Prostate gland (tissue), 2 donors: ENCODE results near the gene RSPH3. TPM values are rescaled to one million over a fixed set of nuclear protein-coding genes. Genes with fewer than 3 reads are reported as not detected.

Experiments
- DNase-seq: peaks from one replicate; pipeline ENCODE4 v3.0.0-alpha.2; 2019; ENCODE audit warnings: low spot score
- H3K27ac ChIP-seq, 2 donors: fragments of 200-600 bp; sonication (generic); 2 replicates each; pipeline ENCODE4 v1.5.1; 2017 to 2019
- H3K27me3 ChIP-seq: fragments of 200-600 bp; sonication (generic); replicated peaks from 2 replicates; pipeline ENCODE4 v1.5.1; 2019; ENCODE audit not compliant: insufficient read depth
- H3K36me3 ChIP-seq, 2 donors: fragments of 200-600 bp; sonication (generic); 1 replicate in 1 of 2; 2 replicates in 1 of 2; pipeline versions ENCODE4 v1.5.1 to v1.8.1; 2017 to 2019
- H3K4me1 ChIP-seq: fragments of 200-600 bp; sonication (generic); replicated peaks from 2 replicates; pipeline ENCODE4 v1.5.1; 2019
- H3K4me3 ChIP-seq, 2 donors: fragments of 200-600 bp; sonication (generic); 2 replicates each; pipeline ENCODE4 v1.5.1; 2017 to 2019
- H3K9me3 ChIP-seq: fragments of 200-600 bp; sonication (generic); 2 replicates; pipeline ENCODE4 v1.5.1; 2017
- CTCF ChIP-seq, 4 experiments: fragments of 200-600 bp in 2 of 4; fragments of 450-650 bp in 2 of 4; sonication (generic) in 2 of 4; IDR thresholded peaks; 1 replicate in 3 of 4; 2 replicates in 1 of 4; pipeline ENCODE4 v1.5.1; 2016 to 2019; ENCODE audit warnings: antibody characterized with exemption in 4 of 4, mild to moderate bottlenecking in 2 of 4, moderate library complexity in 2 of 4
- POLR2A ChIP-seq: fragments of 450-650 bp; IDR thresholded peaks from one replicate; pipeline ENCODE4 v1.6.1; 2016; ENCODE audit warnings: antibody characterized with exemption, mild to moderate bottlenecking
- POLR2AphosphoS5 ChIP-seq: sonication (generic); formaldehyde crosslinking; IDR thresholded peaks from one replicate; pipeline ENCODE4 v1.6.1; 2017; ENCODE audit warnings: antibody characterized with exemption
- WGBS: methylation state at CpG from one replicate; pipeline ENCODE4 v1.1.5; 2018; 5-methylcytosine and 5-hydroxymethylcytosine counted together
- intact Hi-C: fragments of 100-400 bp; cut with DNase I; formaldehyde crosslinking; loops from one replicate; pipeline ENCODE4 v1.14.2; 2022
- total RNA-seq, 2 donors: library from RNA; depleted of rRNA; stranded (reverse); fragments of >200 nt; gene quantifications; one replicate each; pipeline ENCODE4 v1.1.0, GENCODE V29; 2016

RSPH3 gene
- total RNA-seq, 2 donors from 2014 or later = 18.7 to 19.4 TPM

GRCh38 chr6:159008656-159009288 is 8.8 kb upstream of the RSPH3 start:
- H3K9me3 ChIP-seq = no peaks in the 10 kb centered on the region
- intact Hi-C loops = loop anchor here (10.0 kb wide), 1 partner anchor 96 kb away; no protein-coding TSS in a partner anchor
- 79% methylated on average over 10 of the region's 10 CpGs for WGBS
- H3K27ac ChIP-seq = no peak overlapping the region
- DNase-seq = no peak
- no peaks in the 10 kb centered on the region for H3K27me3 ChIP-seq
- H3K4me1 ChIP-seq = no peaks in the 10 kb centered on the region
- no peak overlapping the region for H3K4me3 ChIP-seq
- TF ChIP-seq POLR2A (no peak), CTCF (IDR thresholded peaks at IDR 0.05) (peak in 3 of 4 experiments; percentile 24 to 48 (median 48)), POLR2AphosphoS5 (no peak)
- H3K36me3 ChIP-seq = no peaks in the 10 kb centered on the region

GRCh38 chr6:159007510-159007909 is 7.5 kb upstream of the RSPH3 start:
- intact Hi-C loops = loop anchor here (10.0 kb wide), 1 partner anchor 97 kb away; no protein-coding TSS in a partner anchor
- no peak for DNase-seq

GRCh38 chr6:159005436-159005835 is 5.4 kb upstream of the RSPH3 start:
- no peaks in the 10 kb centered on the region for H3K27me3 ChIP-seq
- DNase-seq = no peak
- intact Hi-C loops = loop anchor here (10.0 kb wide), 1 partner anchor 99 kb away; no protein-coding TSS in a partner anchor
- H3K4me3 ChIP-seq = no peak overlapping the region
- no peaks in the 10 kb centered on the region for H3K36me3 ChIP-seq
- no peaks in the 10 kb centered on the region for H3K9me3 ChIP-seq
- no peaks in the 10 kb centered on the region for H3K4me1 ChIP-seq
- WGBS = 93% methylated on average over 5 of the region's 5 CpGs
- TF ChIP-seq POLR2AphosphoS5 = no peak
- TF ChIP-seq CTCF (IDR thresholded peaks at IDR 0.05) = no peak
- TF ChIP-seq POLR2A = no peak
- H3K27ac ChIP-seq = no peak overlapping the region

More at GRCh38 chr6:159007510-159007909, 7.5 kb upstream of the RSPH3 start:
- Histone ChIP-seq H3K4me1 (no peaks in the 10 kb centered on the region), H3K36me3 (no peaks in the 10 kb centered on the region), H3K27ac (no peak overlapping the region), H3K9me3 (no peaks in the 10 kb centered on the region), H3K4me3 (no peak overlapping the region), H3K27me3 (no peaks in the 10 kb centered on the region)
- WGBS = 82% methylated on average over 5 of the region's 5 CpGs
- no peak for TF ChIP-seq CTCF (IDR thresholded peaks at IDR 0.05)
- no peak for TF ChIP-seq POLR2A
- no peak for TF ChIP-seq POLR2AphosphoS5

- no peaks in the 10 kb centered on the region for H3K4me1 ChIP-seq
- H3K9me3 ChIP-seq = no peaks in the 10 kb centered on the region
- WGBS = 65% methylated on average over 3 of the region's 3 CpGs
- H3K27ac ChIP-seq = no peak overlapping the region
- no peak overlapping the region for H3K4me3 ChIP-seq
- no peak for DNase-seq
- TF ChIP-seq POLR2AphosphoS5 (no peak), POLR2A (no peak), CTCF (IDR thresholded peaks at IDR 0.05) (no peak)
- intact Hi-C loops = loop anchor here (10.0 kb wide), 1 partner anchor 100 kb away; no protein-coding TSS in a partner anchor
- H3K27me3 ChIP-seq = no peaks in the 10 kb centered on the region
- H3K36me3 ChIP-seq = no peaks in the 10 kb centered on the region
Measured at GRCh38 chr6:159004592-159004991, 4.6 kb upstream of the RSPH3 start.
